HG02840 (cell line): ENCODE measurements around the gene TGFBR1.

ENCODE experiments used
- ATAC-seq: cut with Tn5 transposase; IDR thresholded peaks from one replicate; pipeline ENCODE4 v1.9.1; 2021; ENCODE audit warnings: mild to moderate bottlenecking, moderate library complexity, moderate number of reproducible peaks; ENCODE audit not compliant: unreplicated experiment, low FRiP score

Gene TGFBR1

GRCh38 chr9:99166149-99166548, 61.2 kb downstream of the TGFBR1 start:
- no peak for ATAC-seq

GRCh38 chr9:99167119-99167518, 62.2 kb downstream of the TGFBR1 start:
- no peak for ATAC-seq

DNA sequence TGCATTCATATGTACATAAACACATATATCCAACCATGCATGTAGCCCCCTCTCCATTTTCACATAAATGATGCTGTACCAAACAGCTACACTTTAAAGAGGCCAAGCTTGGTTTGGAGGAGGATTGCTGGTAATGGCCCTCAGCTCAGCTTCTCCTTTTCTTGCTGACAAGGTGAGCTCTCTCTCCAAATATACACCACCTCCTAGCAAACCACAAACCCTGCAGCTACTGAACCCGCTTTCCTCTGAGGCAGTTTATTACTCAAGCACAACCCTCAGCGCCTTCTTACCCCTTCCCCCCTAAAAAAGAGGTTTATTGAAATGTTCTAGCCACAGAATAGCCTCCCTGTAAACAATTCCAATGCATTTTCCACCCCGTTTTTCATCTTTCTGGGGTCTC, 62.8 kb downstream of the TGFBR1 start:
- ATAC-seq, result no peak

GRCh38 chr9:99169086-99169485, 64.2 kb downstream of the TGFBR1 start:
- ATAC-seq, result no peak

- ATAC-seq, result no peak
Measured at GRCh38 chr9:99169982-99170761, 65.3 kb downstream of the TGFBR1 start.

DNA sequence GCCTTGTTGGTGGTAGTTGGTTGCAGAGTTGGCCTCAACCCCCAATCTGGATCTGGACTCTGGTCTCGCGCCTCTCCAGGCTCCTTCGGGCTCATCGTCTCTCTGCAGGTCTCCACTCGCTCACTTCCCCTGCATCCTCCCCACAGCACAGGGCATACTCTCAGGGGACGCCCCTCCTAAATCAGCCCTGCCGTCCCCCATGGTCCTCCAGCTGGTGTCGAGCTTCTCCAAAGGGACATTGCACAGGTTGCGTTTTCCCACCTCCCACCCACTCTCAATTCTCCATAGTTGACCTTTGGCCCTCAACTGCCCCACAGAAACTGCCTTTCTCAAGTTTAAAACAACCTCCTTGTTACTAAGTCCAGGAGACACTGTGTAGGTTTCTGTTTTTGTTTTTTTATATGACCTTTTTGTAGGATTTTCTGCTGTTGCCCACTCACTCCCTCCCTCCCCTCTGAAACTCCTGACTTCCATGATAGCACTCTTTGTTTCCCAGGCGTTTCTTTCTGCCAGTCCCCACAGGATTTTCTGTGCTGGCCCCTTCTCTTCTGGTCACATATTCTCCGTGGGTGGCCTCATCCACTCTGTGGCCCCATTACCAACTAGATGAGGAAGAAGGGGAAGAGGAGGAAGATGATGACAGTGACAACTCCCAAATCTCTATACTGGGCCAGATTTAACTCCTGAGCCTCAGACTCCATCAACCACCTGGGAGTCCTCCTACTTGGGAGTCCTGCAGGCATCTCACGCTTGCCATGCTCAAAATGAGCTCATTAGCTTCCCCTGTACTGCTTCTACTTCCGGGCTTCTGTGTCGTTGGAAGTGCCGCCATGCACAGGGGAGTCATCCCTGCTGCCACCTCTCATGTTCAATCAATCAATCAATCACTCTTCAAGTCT, 66.6 kb downstream of the TGFBR1 start:
- ATAC-seq, result no peak

DNA sequence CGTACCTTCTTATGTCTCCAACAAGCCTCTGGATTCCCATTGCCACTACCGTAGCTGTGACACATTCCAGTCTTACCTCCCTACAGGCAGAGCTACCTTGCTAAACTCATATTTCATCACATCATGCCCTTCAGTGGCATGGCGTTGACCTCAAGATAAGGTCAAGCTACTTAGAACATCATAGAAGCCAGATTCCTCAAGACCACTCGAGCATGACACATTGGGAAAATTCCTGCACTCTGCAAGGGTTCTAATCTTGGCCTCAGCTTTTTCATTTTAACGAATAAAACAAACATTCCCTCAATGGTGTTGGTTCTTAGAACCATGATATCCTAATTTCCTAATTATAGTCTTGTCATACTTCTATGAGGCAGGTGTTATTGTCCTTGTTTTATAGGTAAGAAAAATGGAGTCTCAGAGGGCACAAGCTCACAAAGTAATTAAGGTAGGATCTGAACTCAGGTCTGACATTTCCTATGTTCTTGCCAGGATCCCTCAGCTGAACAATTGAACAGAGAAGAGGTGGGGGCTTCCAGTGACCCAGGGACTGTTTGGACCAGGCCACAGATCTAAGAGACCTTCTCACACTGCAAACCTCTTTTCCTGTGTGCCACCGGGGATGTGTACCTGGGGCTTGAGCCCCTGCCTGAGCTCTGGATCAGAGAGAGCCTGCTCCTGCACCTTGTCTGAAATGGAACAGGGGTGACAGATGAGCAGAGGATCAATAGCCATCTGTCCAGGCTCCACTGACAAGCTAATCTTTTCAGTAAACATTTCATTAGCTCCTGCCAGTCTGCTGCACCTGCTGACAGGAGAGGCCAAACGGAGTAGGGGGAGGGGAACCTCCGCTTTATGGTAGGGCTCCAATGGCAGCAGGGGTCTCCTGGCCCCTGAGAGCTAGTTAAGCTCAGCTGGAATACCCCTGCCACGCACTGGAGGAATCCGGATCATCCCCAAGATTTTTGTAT, 67.5 kb downstream of the TGFBR1 start:
- no peak for ATAC-seq

DNA sequence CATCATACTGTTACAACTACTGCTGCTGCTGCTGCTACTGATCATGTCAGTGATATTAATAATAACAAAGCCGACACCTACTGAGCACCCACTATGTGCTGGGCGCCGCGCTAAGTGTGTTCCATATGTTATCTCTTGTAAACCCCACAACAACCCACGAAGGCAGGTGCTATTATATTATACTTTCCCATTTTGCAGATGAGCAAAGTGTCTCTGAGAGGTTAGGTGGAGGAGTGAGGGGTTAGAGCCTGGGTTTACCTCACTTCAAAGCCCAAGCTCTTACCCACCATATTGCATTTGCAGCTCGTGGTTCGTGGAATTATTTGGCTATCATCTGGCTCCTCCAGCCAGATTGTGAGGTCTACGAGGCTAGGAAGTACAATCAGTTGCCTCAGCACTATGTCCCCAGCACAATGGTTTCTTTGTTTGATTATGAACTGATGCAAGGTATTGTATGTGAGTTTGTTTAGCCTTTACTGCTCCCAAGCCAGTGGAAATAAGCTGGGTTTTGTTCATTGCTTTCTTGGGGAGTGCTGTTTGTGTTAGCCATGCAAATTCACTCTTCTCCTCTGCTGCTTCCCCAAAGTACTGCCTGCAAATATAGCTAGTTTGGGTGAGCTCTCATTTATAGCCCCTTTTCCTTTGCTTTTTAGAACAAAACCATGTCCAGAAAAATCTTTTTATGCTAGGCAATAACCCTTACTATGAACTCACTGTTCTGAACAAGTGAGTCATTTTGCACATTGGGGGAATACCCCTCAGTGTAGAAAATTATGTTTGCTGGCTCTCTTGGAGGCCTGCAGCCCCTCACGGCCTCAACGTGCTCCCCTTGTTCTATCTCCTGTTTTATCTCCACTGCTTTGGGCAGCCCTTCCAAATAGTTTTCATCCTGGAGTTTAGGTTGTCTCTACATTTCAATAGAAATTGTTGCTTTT, 68.9 kb downstream of the TGFBR1 start:
- no peak for ATAC-seq

DNA sequence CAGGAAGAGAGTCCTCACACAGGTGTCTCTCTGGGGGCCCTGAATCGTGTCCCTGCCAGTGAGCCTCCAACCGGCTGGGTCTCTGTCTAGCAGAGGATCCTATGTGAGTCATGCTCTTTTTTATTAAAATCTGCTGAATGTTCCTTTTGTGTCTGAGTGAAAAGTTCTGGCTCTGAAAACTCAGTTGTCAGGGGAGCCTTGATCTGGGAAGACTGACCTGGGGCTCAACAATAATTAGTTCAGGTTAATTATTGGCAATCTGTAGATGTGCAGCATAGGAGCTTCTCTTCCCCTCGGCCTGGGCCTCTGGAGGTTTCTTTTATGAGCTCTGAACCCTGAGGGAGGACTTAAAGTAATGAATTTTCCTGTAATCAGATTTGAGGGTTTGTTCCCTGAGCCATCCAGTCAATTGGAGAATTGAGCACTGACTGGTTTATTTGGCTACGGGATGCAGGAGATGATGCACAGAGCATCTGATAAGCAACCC, 71.7 kb downstream of the TGFBR1 start:
- no peak for ATAC-seq

DNA sequence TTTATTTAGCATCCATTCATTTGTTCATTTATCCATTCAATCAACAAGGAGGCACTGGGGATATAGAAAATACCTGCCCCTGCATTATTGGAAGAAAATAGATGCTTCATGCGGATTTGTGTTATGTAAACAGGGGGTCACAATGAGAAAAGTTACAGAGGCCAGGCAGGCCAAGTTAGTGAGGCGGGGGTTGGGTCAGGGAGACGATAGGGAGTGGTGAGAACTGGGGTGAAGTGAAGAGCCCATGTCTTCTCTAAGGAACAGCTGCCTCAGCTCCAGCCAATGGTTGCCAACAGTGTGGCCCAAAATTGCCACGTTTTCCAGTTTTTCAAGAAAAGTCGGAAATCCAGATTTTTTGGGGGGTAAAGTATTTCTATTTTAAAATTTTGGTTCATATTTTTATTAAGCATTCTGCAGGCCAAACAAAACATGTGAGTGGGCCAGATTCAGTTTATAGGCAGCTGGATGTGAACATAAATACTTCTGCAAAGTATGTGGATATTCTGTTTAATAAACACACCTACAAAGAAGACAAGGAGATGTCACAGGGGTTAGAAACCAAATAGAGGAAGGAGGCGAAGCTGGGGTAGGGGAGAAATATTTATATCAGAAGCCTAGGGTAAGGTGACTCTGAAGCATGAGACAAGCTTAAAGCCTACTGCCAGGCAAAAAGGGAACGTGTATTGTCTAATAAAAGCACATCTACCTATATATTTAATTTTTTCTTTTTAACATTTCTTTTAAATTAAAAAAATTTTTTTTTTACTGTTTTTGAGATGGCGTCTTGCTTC, 72.9 kb downstream of the TGFBR1 start:
- no peak for ATAC-seq

GRCh38 chr9:99178912-99179872, 74.3 kb downstream of the TGFBR1 start:
- no peak for ATAC-seq

DNA sequence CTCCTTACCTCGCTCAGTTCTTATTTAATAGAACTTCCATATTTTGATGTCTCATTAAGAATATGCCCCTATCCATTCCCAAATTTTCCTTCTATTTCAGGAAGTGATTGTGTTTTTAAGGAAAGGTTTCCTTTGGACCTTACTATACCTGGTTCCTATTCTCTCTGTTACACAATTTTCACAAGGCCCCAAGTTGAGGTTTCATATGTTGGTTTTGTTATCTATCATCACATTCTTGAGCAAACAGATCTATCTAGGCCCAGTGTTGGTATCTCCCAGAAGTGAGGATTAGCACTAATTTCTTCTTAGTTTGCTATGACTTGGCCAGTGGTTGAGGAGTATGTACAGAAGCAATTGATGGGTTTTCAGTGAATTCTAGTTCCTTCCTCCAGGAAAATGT, 75.3 kb downstream of the TGFBR1 start:
- no peak for ATAC-seq

DNA sequence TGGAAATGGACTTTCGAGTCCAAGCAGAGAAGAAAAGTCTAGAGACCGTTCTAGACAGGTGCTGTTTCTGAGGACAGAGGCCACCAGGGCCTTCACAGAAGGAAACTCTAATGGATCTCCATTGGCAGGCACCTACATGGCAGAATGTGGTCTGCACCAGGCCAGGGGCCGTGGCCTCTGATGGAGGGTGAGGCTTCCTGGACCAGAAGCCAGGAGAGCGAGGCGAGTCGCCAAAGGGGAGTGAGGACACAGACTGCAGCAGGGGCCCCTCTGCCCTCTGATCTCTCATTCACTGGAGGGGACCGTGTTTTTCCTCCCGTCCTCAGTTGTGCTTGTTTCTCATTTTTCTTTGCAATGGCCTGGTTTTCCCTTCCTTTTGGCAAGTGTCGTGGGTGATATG, 75.7 kb downstream of the TGFBR1 start:
- no peak for ATAC-seq

- ATAC-seq, result no peak
Measured at GRCh38 chr9:99181206-99181605, 76.3 kb downstream of the TGFBR1 start.

- peak; percentile 52 for ATAC-seq
Measured at GRCh38 chr9:99181621-99182020, 76.7 kb downstream of the TGFBR1 start.

DNA sequence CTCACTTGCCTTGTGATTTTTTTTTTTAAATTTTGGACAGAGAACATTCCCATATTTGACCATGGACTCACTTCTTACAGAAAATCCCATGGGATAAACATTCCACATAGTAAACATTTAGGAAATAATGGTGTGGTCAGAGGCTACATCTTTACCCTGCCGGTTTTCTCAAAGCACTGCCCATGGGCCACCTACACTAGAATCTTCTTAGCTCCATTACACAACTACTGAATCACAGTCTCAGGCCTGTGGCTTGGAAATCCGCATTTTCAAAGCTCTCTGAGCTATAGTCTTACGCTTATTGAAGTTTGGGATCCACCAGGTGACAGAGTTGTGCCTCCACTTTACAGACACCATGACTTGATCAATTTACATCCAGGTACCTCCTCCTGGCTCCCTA, 77.4 kb downstream of the TGFBR1 start:
- ATAC-seq, result no peak

DNA sequence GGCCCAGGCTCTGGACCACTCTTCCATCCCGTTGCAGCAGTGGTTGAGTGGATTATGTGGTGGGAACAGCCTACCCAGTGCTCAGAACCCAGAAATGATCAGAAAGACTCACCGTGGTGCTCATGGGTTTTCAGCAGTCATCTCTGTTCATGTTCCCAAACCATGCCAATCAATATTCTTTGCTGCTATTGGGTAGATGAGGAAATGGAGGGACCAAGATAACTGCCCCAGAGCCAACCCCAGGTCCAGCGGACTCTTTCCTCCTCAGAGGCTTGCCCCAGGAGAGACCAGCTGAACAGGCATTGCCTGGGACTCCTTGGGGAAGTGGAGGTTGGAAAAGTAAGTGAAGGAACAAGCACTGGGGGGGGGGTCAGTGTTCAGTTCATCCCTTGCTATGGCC, 78.7 kb downstream of the TGFBR1 start:
- no peak for ATAC-seq
